Colonic mucosa (tissue), 4 donors: ENCODE measurements around the gene TPM2. TPM values are rescaled to one million over a fixed set of nuclear protein-coding genes. Genes with fewer than 3 reads are reported as not detected.
"Not testable (repeated sequence)": the region's sequence is repeated elsewhere in the genome, so short reads cannot be mapped to it uniquely, and the experiment has no call there.

ENCODE experiments used
- DNase-seq: peaks from one replicate; pipeline ENCODE4 v3.0.0-alpha.2; 2020
- H3K27ac ChIP-seq: fragments of 200-600 bp; one replicate; pipeline ENCODE4 v1.8.0; 2021
- H3K27me3 ChIP-seq: fragments of 200-600 bp; one replicate; pipeline ENCODE4 v1.8.0; 2021
- H3K36me3 ChIP-seq: fragments of 200-600 bp; one replicate; pipeline ENCODE4 v1.8.0; 2021
- H3K4me1 ChIP-seq: fragments of 200-600 bp; one replicate; pipeline ENCODE4 v1.8.0; 2021; ENCODE audit warnings: mild to moderate bottlenecking
- H3K4me3 ChIP-seq: fragments of 200-600 bp; one replicate; pipeline ENCODE4 v1.8.0; 2021
- H3K9ac ChIP-seq, 2 donors: one replicate each; pipeline ENCODE4 v1.7.0; 2013; ENCODE audit warnings: control low read depth in 2 of 2, low read depth in 2 of 2, low read length in 2 of 2
- H3K9me3 ChIP-seq: fragments of 200-600 bp; one replicate; pipeline ENCODE4 v1.8.0; 2021
- intact Hi-C: fragments of 100-400 bp; cut with DNase I; formaldehyde crosslinking; loops from one replicate; pipeline ENCODE4 v1.14.1; 2022
- total RNA-seq, 2 donors: library from RNA; stranded (reverse); fragmentation: NEBNext Ultra II Directional in 1 of 2; extraction: Animal tissue kit (Norgen Biotek cat#: 25700) in 1 of 2; gene quantifications; one replicate each; pipeline ENCODE4 v1.2.1, GENCODE V29; 2021
- TF ChIP-seq, protein P1 (sequence below): fragments of 200-600 bp; IDR thresholded peaks from one replicate; pipeline ENCODE4 v1.8.0; 2022; ENCODE audit warnings: antibody characterized with exemption, mild to moderate bottlenecking
- donor health status: healthy.
- donor health status: DM: no; HTN: no; CAD: no.
- donor health status: DM: no; HTN: no; CAD: no.

TPM2 gene
- total RNA-seq, 2 donors from 2014 or later: 29.8 to 321 TPM

DNA sequence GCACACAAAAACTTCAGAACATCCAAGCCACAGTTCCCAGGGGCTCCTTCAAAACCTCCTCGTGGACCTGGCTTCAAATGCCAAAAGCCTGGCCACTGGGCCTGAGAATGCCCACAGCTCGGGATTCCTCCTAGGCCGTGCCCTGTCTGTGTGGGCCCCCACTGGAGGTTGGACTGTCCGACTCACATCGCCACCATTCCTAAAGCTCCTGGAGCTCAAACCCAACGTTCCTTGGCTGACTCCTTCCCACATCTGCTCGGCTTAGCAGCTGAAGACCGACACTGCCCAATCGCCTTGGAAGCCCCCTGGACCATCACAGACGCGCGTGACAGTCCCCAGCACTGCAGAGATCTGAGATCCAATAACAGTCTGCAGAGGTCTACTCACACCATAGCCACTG is 46.7 kb downstream of the TPM2 start:
- Histone ChIP-seq H3K4me1 (no peaks in the 10 kb centered on the region), H3K9ac (no peak overlapping the region), H3K27me3 (no peaks in the 10 kb centered on the region), H3K4me3 (no peak overlapping the region), H3K36me3 (no peaks in the 10 kb centered on the region), H3K27ac (no peak overlapping the region), H3K9me3 (no peaks in the 10 kb centered on the region)
- TF ChIP-seq, protein P1, sequence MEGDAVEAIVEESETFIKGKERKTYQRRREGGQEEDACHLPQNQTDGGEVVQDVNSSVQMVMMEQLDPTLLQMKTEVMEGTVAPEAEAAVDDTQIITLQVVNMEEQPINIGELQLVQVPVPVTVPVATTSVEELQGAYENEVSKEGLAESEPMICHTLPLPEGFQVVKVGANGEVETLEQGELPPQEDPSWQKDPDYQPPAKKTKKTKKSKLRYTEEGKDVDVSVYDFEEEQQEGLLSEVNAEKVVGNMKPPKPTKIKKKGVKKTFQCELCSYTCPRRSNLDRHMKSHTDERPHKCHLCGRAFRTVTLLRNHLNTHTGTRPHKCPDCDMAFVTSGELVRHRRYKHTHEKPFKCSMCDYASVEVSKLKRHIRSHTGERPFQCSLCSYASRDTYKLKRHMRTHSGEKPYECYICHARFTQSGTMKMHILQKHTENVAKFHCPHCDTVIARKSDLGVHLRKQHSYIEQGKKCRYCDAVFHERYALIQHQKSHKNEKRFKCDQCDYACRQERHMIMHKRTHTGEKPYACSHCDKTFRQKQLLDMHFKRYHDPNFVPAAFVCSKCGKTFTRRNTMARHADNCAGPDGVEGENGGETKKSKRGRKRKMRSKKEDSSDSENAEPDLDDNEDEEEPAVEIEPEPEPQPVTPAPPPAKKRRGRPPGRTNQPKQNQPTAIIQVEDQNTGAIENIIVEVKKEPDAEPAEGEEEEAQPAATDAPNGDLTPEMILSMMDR: no peak
- no peak for DNase-seq
- intact Hi-C loops: no loop called here

DNA sequence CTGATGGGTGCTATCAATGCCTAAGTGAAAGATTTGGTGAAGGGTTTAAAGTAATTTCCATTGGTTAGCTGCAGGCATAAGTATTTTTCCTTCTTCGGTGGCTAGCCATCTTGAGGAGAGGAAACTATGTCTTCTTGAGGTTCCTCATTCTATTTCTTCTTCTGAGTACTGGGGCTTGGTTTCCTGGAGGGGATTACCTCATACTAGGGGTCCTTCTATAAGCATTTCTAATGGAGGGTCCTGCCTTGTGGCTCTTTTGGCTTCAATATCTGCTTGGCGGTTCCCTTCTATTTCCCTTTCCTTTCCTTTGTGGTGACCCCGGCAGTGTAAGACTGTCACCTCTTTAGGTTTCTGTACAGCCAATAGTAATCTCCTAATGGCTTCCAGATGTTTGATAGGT is 48.2 kb downstream of the TPM2 start:
- DNase-seq: not testable (repeated sequence)

DNA sequence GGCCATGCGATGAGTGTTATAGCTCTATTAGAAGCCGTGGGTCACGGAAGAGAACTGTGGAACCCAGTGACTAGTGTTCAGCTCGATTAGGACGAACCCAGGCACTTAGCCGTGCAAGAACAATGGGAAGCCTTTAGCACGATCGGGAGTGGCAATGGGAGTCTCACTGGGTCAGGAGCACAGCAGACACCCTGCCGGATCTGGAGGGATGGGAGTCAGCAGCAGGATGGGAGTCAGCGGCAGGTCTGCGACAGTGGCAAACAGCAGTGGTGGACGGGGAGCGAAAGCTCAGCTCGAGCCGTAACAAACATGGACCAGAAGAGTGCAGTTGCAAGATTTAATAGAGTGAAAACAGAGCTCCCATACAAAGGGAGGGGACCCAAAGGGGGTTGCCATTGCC is 49.3 kb downstream of the TPM2 start:
- H3K9ac ChIP-seq, DNase-seq, intact Hi-C loops: not testable (repeated sequence)

More for the DNA sequence above, 48.2 kb downstream of the TPM2 start:
- H3K9me3 ChIP-seq, H3K27me3 ChIP-seq, intact Hi-C loops, H3K9ac ChIP-seq, H3K4me3 ChIP-seq, H3K4me1 ChIP-seq, H3K36me3 ChIP-seq, H3K27ac ChIP-seq: not testable (repeated sequence)

DNA sequence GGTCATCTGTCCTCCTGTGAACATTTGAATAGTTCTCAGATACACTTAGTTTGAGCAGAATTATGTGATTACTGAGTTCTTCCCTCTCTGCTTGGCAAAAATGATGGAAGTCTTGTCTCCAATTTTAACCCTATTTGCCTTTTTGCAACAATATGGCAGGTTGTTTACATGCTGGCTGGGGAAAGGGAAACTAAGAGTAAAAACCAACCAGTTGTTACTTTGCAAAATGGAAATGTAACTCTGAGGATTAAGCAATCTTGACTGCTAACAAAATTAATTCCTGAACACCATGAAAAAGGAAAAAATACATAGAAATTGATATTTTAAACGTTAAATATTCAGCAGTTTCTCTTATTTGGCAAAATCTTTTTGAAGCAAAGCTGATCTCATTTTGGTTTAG is 50.1 kb downstream of the TPM2 start:
- no peak overlapping the region for H3K27ac ChIP-seq

More for the DNA sequence above, 49.3 kb downstream of the TPM2 start:
- not testable (repeated sequence) for H3K4me1 ChIP-seq, H3K27me3 ChIP-seq, H3K4me3 ChIP-seq, H3K36me3 ChIP-seq, H3K9me3 ChIP-seq, H3K27ac ChIP-seq

DNA sequence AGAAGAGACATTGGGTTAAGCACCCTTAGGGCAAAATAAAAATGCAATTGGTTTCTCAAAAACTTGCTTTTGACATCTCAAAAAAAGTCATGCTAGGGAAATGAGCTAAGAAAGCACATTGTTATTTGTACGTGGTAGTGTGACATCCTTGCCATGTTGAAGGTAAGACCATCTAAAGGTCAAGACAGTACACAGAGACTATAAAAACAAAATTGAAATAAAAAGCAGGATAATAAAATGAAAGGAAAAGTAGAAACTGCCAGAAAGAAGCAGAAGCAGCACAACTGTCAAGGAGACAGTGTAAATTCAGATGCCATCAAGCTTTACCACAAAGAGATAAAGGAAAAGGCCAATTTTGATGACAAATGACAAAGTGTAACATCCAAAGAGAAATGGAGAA is 50.5 kb downstream of the TPM2 start:
- H3K27me3 ChIP-seq, H3K4me3 ChIP-seq, H3K27ac ChIP-seq, H3K36me3 ChIP-seq, intact Hi-C loops, H3K4me1 ChIP-seq, DNase-seq, H3K9ac ChIP-seq, H3K9me3 ChIP-seq: not testable (repeated sequence)

More for the DNA sequence above, 50.1 kb downstream of the TPM2 start:
- intact Hi-C loops: no loop called here
- Histone ChIP-seq H3K9me3 (no peaks in the 10 kb centered on the region), H3K4me1 (no peaks in the 10 kb centered on the region), H3K9ac (no peak overlapping the region), H3K4me3 (no peak overlapping the region), H3K27me3 (no peaks in the 10 kb centered on the region), H3K36me3 (no peaks in the 10 kb centered on the region)
- DNase-seq: no peak
- TF ChIP-seq, protein P1: no peak

DNA sequence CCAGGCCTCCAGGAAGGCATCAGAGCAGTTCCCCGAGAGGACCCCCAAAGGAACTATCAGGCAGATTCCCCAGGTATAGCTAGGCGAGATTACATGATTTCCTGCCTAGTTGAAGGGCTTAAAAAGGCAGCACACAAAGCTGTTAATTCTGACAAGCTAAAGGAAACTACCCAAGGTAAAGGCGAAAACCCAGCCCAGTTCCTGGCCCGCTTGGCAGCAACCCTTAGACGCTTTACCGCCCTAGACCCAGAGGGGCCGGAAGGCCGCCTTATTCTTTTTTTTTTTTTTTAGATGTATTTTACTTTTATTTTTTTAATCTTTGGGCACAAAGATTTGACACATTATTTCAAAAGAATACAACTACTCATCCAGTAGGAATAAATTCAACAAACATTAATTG is 51.0 kb downstream of the TPM2 start:
- H3K9ac ChIP-seq, intact Hi-C loops, H3K4me1 ChIP-seq, H3K9me3 ChIP-seq, DNase-seq, H3K27me3 ChIP-seq, H3K36me3 ChIP-seq, H3K27ac ChIP-seq, H3K4me3 ChIP-seq: not testable (repeated sequence)

DNA sequence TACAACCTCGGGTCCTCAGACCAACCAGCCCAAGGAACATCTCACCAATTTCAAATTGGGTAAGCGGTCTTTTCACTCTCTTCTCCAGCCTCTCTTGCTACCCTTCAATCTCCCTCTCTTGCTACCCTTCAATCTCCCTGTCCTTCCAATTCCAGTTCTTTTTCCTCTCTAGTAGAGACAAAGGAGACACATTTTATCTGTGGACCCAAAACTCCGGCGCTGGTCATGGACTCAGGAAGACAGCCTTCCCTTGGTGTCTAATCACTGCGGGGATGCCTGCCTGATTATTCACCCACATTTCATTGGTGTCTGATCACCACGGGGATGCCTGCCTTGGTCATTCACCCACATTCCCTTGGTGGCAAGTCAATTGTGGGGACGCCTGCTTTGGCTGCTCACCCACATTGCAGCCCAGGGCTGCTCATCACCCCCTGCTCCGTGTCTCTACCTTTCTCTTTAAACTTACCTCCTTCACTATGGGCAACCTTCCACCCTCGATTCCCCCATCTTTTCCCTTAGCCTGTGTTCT is 52.2 kb downstream of the TPM2 start:
- H3K36me3 ChIP-seq, H3K4me1 ChIP-seq, H3K9ac ChIP-seq, H3K27ac ChIP-seq, intact Hi-C loops, H3K4me3 ChIP-seq, H3K27me3 ChIP-seq, H3K9me3 ChIP-seq, DNase-seq: not testable (repeated sequence)

DNA sequence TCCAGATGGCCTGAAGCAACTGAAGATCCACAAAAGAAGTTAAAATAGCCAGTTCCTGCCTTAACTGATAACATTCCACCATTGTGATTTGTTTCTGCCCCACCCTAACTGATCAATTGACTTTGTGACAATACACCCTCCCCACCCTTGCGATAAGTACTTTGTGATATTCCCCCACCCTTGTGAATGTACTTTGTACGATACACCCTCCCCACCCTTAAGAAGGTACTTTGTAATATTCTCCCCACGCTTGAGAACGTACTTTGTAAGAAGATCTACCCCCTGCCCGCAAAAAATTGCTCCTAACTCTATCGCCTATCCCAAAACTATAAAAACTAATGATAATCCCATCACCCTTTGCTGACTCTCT is 52.9 kb downstream of the TPM2 start:
- H3K36me3 ChIP-seq, H3K9ac ChIP-seq, H3K4me3 ChIP-seq, intact Hi-C loops, H3K27me3 ChIP-seq, H3K9me3 ChIP-seq, H3K4me1 ChIP-seq, DNase-seq, H3K27ac ChIP-seq: not testable (repeated sequence)
